Measurements from ENCODE around the gene RNF212B.

RNF212B gene

GRCh38 chr14:23294734-23295561, 57.2 kb downstream of the RNF212B start (continued):
- TF ChIP-seq ZBTB49 (tag by site-specific recombination; IDR thresholded peaks at IDR 0.05; ENCODE audit: low read depth) = no peak
- TF ChIP-seq ZNF623 (tag by site-specific recombination; IDR thresholded peaks at IDR 0.05) = no peak
- TF ChIP-seq ZSCAN30 (tag by site-specific recombination; IDR thresholded peaks at IDR 0.05) = no peak
- TF ChIP-seq ZNF664 (tag by site-specific recombination; IDR thresholded peaks at IDR 0.05) = no peak
- no peak for TF ChIP-seq ZNF155 (tag by site-specific recombination; IDR thresholded peaks at IDR 0.05)
- TF ChIP-seq EGR2 (tag by site-specific recombination; IDR thresholded peaks at IDR 0.05; ENCODE audit: low read depth) = no peak
- no peak for TF ChIP-seq ZNF112 (tag by site-specific recombination; IDR thresholded peaks at IDR 0.05)
- TF ChIP-seq ZNF777 (tag by site-specific recombination; IDR thresholded peaks at IDR 0.05; ENCODE audit: borderline replicate concordance) = no peak
- TF ChIP-seq ZNF555 (tag by site-specific recombination; conservative IDR thresholded peaks at IDR 0.05) = no peak
- TF ChIP-seq MZF1 (tag by site-specific recombination; IDR thresholded peaks at IDR 0.05; ENCODE audit: borderline replicate concordance) = no peak
- no peak for TF ChIP-seq ZNF707 (tag by site-specific recombination; IDR thresholded peaks at IDR 0.05)
- no peak for TF ChIP-seq YY1 (tag by site-specific recombination; IDR thresholded peaks at IDR 0.05)
- TF ChIP-seq ZBTB8A (tag by site-specific recombination; IDR thresholded peaks at IDR 0.05) = peak; percentile 47
- TF ChIP-seq SCRT1 (tag by site-specific recombination; IDR thresholded peaks at IDR 0.05; ENCODE audit: borderline replicate concordance) = no peak
- 0 out of 2 replicates have a peak, but pooled peaks have one; percentile 50 for TF ChIP-seq KLF16 (tag by site-specific recombination; IDR thresholded peaks at IDR 0.05)
- no peak for TF ChIP-seq ZNF677 (tag by site-specific recombination; IDR thresholded peaks at IDR 0.05)
- no peak for TF ChIP-seq ZNF423 (tag by site-specific recombination; IDR thresholded peaks at IDR 0.05)
- 0 out of 2 replicates have a peak, but pooled peaks have one; percentile 48 for TF ChIP-seq ZNF580 (tag by site-specific recombination; IDR thresholded peaks at IDR 0.05)
- TF ChIP-seq ZNF518A (tag by site-specific recombination; conservative IDR thresholded peaks at IDR 0.05; ENCODE audit: low read depth) = no peak
- TF ChIP-seq ZNF626 (tag by site-specific recombination; IDR thresholded peaks at IDR 0.05) = no peak
- no peak for TF ChIP-seq ZNF660 (tag by site-specific recombination; IDR thresholded peaks at IDR 0.05)
- TF ChIP-seq GLI2 (tag by site-specific recombination; IDR thresholded peaks at IDR 0.05; ENCODE audit: borderline replicate concordance, low read depth) = no peak
- TF ChIP-seq HOXA7 (CRISPR knock-in tag; IDR thresholded peaks at IDR 0.05; ENCODE audit: borderline replicate concordance) = no peak
- no peak for TF ChIP-seq PBX3 (CRISPR knock-in tag; IDR thresholded peaks at IDR 0.05)
- peak; percentile 42; the same call in 1 of the 2 replicates for TF ChIP-seq REST (tag by site-specific recombination; IDR thresholded peaks at IDR 0.05)
- TF ChIP-seq ZNF266 (tag by site-specific recombination; IDR thresholded peaks at IDR 0.05; ENCODE audit: low read depth) = no peak
- no peak for TF ChIP-seq ZNF354C (tag by site-specific recombination; IDR thresholded peaks at IDR 0.05; ENCODE audit: borderline replicate concordance, low read depth)
- TF ChIP-seq ZNF24 (tag by site-specific recombination; IDR thresholded peaks at IDR 0.05) = no peak

All from HEK293 (cell line).